HCT116 (cell line): ENCODE results near the gene PCDHA2. TPM values are rescaled to one million over a fixed set of nuclear protein-coding genes. Genes with fewer than 3 reads are reported as not detected.

Experiments used
- ATAC-seq: fragments of 200-7000 bp; cut with Tn5 transposase; 2 replicates; pipeline ENCODE4 v1.9.1; 2020; ENCODE audit warnings: mild to moderate bottlenecking, moderate library complexity
- BruUV-seq: library from RNA; stranded (reverse); fragments of 400-500 nt; replicated peaks from 2 replicates; lab custom pipeline; 2021; lab: Mats Ljungman, UMichigan
- CTCF ChIA-PET: fragments of 300-600 bp; sonication (Branson Sonifier 250); formaldehyde crosslinking; loops from one replicate; lab custom pipeline; 2021; ENCODE audit warnings: antibody characterized with exemption; lab: Charles Lee
- POLR2A ChIA-PET: fragments of 300-600, 350-600 bp; sonication (Branson Sonifier 250); formaldehyde crosslinking; loops from one replicate; lab custom pipeline; 2021; ENCODE audit warnings: antibody characterized with exemption; lab: Charles Lee
- RAD21 ChIA-PET, 2 experiments: fragments of 300-600 bp; sonication (Branson Sonifier 250); formaldehyde crosslinking; loops; one replicate each; lab custom pipeline; 2023; ENCODE audit warnings: low total read pairs in 2 of 2; ENCODE audit not compliant: uncharacterized antibody in 2 of 2, unreplicated experiment in 2 of 2, low non-redundant PET in 1 of 2; lab: Charles Lee
- DNase-seq: peaks from one replicate; pipeline ENCODE4 v3.0.0-alpha.2; 2010; ENCODE audit warnings: low read depth, low spot score
- H2AFZ ChIP-seq: fragments of 200-600 bp; shearing (Covaris generic), sonication (generic); 2 replicates; pipeline ENCODE4 v1.6.1; 2017; ENCODE audit warnings: low read depth, mixed run types, mixed read lengths, antibody characterized with exemption, low read length; ENCODE audit not compliant: poor library complexity, severe bottlenecking
- H3K27ac ChIP-seq: 2 replicates; pipeline ENCODE4 v1.5.1; 2012; ENCODE audit warnings: low read depth, low read length
- H3K27me3 ChIP-seq: fragments of 200-600 bp; sonication (generic); 2 replicates; pipeline ENCODE4 v1.6.1; 2016; ENCODE audit warnings: mixed run types, low read length, mixed read lengths; ENCODE audit not compliant: insufficient read depth
- H3K36me3 ChIP-seq, 2 experiments: fragments of 200-500 bp in 1 of 2; fragments of 200-600 bp in 1 of 2; sonication (Bioruptor generic) in 1 of 2; sonication (generic) in 1 of 2; 2 replicates each; pipeline versions ENCODE4 v1.5.1 to v1.6.1; 2014 to 2016; ENCODE audit warnings: low read length in 2 of 2, inconsistent platforms in 1 of 2, mixed read lengths in 1 of 2, mixed run types in 1 of 2; ENCODE audit not compliant: insufficient read depth in 2 of 2, control insufficient read depth in 1 of 2
- H3K4me1 ChIP-seq, 2 experiments: fragments of 200-600 bp in 1 of 2; sonication (generic) in 1 of 2; 2 replicates each; pipeline versions ENCODE4 v1.5.1 to v1.6.1; 2012 to 2017; ENCODE audit warnings: low read length in 2 of 2, inconsistent platforms in 1 of 2, mild to moderate bottlenecking in 1 of 2, mixed read lengths in 1 of 2, mixed run types in 1 of 2, moderate library complexity in 1 of 2; ENCODE audit not compliant: insufficient read depth in 2 of 2, control insufficient read depth in 1 of 2
- H3K4me2 ChIP-seq: fragments of 200-600 bp; sonication (generic); 2 replicates; pipeline ENCODE4 v1.6.1; 2017; ENCODE audit warnings: mixed run types, low read length, mixed read lengths
- H3K4me3 ChIP-seq, 2 experiments: fragments of 200-600 bp in 1 of 2; sonication (generic) in 1 of 2; replicated peaks in 1 of 2; 2 replicates each; pipeline ENCODE4 v1.5.1; 2011 to 2016; ENCODE audit warnings: low read length in 2 of 2, control low read depth in 1 of 2, low read depth in 1 of 2, mild to moderate bottlenecking in 1 of 2, mixed read lengths in 1 of 2, mixed run types in 1 of 2
- H3K79me2 ChIP-seq: fragments of 200-600 bp; sonication (generic); 2 replicates; pipeline ENCODE4 v1.6.1; 2017; ENCODE audit warnings: mild to moderate bottlenecking, mixed run types, low read length, moderate library complexity, mixed read lengths; ENCODE audit not compliant: insufficient read depth
- H3K9ac ChIP-seq: fragments of 200-600 bp; sonication (generic); 2 replicates; pipeline ENCODE4 v1.6.1; 2016; ENCODE audit warnings: low read length, mixed read lengths
- H3K9me2 ChIP-seq: fragments of 200-600 bp; sonication (generic), shearing (Covaris generic); 2 replicates; pipeline ENCODE4 v1.6.1; 2017; ENCODE audit warnings: mixed run types, mild to moderate bottlenecking, moderate library complexity; ENCODE audit not compliant: insufficient read depth
- H3K9me3 ChIP-seq, 2 experiments: fragments of 200-500 bp in 1 of 2; fragments of 200-600 bp in 1 of 2; sonication (Bioruptor generic) in 1 of 2; sonication (generic) in 1 of 2; 2 replicates each; pipeline ENCODE4 v1.6.1; 2014 to 2017; ENCODE audit warnings: low read length in 2 of 2, mixed read lengths in 2 of 2, inconsistent platforms in 1 of 2, low read depth in 1 of 2, mild to moderate bottlenecking in 1 of 2, mixed run types in 1 of 2, moderate library complexity in 1 of 2; ENCODE audit not compliant: control insufficient read depth in 1 of 2, insufficient read depth in 1 of 2
- H4K20me1 ChIP-seq: fragments of 200-600 bp; sonication (generic), shearing (Covaris generic); 2 replicates; pipeline ENCODE4 v1.6.1; 2017; ENCODE audit warnings: mixed run types, mild to moderate bottlenecking, moderate library complexity; ENCODE audit not compliant: insufficient read depth
- CTCF ChIP-seq, 3 experiments: fragments of 200-600 bp in 1 of 3; sonication (generic) in 1 of 3; IDR thresholded peaks in 2 of 3; conservative IDR thresholded peaks in 1 of 3; 2 replicates each; pipeline ENCODE4 v1.5.1; 2012 to 2017; ENCODE audit warnings: low read depth in 2 of 3, low read length in 2 of 3, antibody characterized with exemption in 1 of 3, borderline replicate concordance in 1 of 3, control low read depth in 1 of 3, mild to moderate bottlenecking in 1 of 3, mixed read lengths in 1 of 3, mixed run types in 1 of 3, moderate library complexity in 1 of 3; ENCODE audit not compliant: insufficient read depth in 1 of 3
- EGR1 ChIP-seq: IDR thresholded peaks from 2 replicates; pipeline ENCODE4 v1.6.1; 2012; ENCODE audit warnings: low read depth
- ELF1 ChIP-seq: IDR thresholded peaks from 2 replicates; pipeline ENCODE4 v1.6.1; 2012; ENCODE audit warnings: low read depth, borderline replicate concordance
- EZH2 ChIP-seq: fragments of 200-600 bp; sonication (generic); IDR thresholded peaks from 2 replicates; pipeline ENCODE4 v1.6.1; 2017; ENCODE audit warnings: antibody characterized with exemption, mixed run types
- POLR2A ChIP-seq: IDR thresholded peaks from 2 replicates; pipeline ENCODE4 v1.7.0; 2011; ENCODE audit warnings: borderline replicate concordance; ENCODE audit not compliant: insufficient read depth, insufficient read length; ENCODE audit errors: extremely low read depth
- POLR2AphosphoS5 ChIP-seq: IDR thresholded peaks from 2 replicates; pipeline ENCODE4 v1.6.1; 2011; ENCODE audit warnings: mild to moderate bottlenecking, low read depth, low read length, moderate library complexity
- RAD21 ChIP-seq: IDR thresholded peaks from 2 replicates; pipeline ENCODE4 v1.6.1; 2012; ENCODE audit warnings: low read depth, mild to moderate bottlenecking
- TCF7L2 ChIP-seq: IDR thresholded peaks from 2 replicates; pipeline ENCODE4 v1.7.0; 2011; ENCODE audit warnings: borderline replicate concordance, inconsistent platforms; ENCODE audit not compliant: insufficient read depth, insufficient read length; ENCODE audit errors: extremely low read depth
- YY1 ChIP-seq: IDR thresholded peaks from 2 replicates; pipeline ENCODE4 v1.6.1; 2011; ENCODE audit warnings: low read length, low read depth, moderate library complexity, mild to moderate bottlenecking; ENCODE audit not compliant: insufficient replicate concordance; ENCODE audit errors: extremely low read depth
- intact Hi-C: fragments of 100-400 bp; cut with micrococcal nuclease; formaldehyde crosslinking; loops from 2 replicates; pipeline ENCODE4 v1.10.0; 2022
- total RNA-seq: library from RNA; stranded (reverse); gene quantifications from one replicate; pipeline ENCODE4 v1.2.1, GENCODE V29; 2021; ENCODE audit not compliant: unreplicated experiment

The PCDHA2 gene
- total RNA-seq, 1 experiment from 2014 or later: not detected

DNA sequence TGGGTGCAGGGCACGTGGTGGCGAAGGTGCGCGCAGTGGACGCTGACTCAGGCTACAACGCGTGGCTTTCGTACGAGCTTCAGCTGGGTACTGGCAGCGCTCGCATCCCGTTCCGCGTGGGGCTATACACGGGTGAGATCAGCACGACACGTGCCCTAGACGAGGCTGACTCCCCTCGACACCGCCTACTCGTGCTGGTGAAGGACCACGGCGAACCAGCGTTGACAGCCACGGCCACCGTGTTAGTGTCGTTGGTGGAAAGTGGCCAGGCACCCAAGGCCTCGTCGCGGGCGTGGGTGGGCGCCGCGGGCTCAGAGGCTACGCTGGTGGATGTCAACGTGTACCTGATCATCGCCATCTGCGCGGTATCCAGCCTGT lies 2.1 kb downstream of the PCDHA2 start:
- no peaks in the 10 kb centered on the region for H3K9me2 ChIP-seq
- CTCF ChIA-PET: no interaction called here
- no peak overlapping the region for H2AFZ ChIP-seq
- no peak overlapping the region for H3K27ac ChIP-seq
- RAD21 ChIA-PET: no interaction called here
- H3K4me2 ChIP-seq: no peak overlapping the region
- BruUV-seq: no TSS peak
- H4K20me1 ChIP-seq: no peaks in the 10 kb centered on the region
- DNase-seq (no peak), ATAC-seq (no peak)
- no peaks in the 10 kb centered on the region for H3K36me3 ChIP-seq
- TF ChIP-seq YY1 (no peak), POLR2A (no peak), CTCF (IDR thresholded peaks at IDR 0.05 in 2 of 3, conservative IDR thresholded peaks at IDR 0.05 in 1 of 3; ENCODE audit: borderline replicate concordance in 1 of 3, insufficient read depth in 1 of 3, low read depth in 2 of 3, low read length in 2 of 3) (no peak), EGR1 (no peak), RAD21 (no peak), EZH2 (no peak), ELF1 (no peak), POLR2AphosphoS5 (no peak), TCF7L2 (no peak)
- no peak overlapping the region for H3K4me3 ChIP-seq
- intact Hi-C loops: no loop called here
- no peaks in the 10 kb centered on the region for H3K79me2 ChIP-seq
- H3K9me3 ChIP-seq: no peaks in the 10 kb centered on the region; a peak in 1 of 4 replicates
- no peak overlapping the region for H3K9ac ChIP-seq
- H3K27me3 ChIP-seq: no peaks in the 10 kb centered on the region
- H3K4me1 ChIP-seq: no peaks in the 10 kb centered on the region
- POLR2A ChIA-PET: no interaction called here
